ENCODE data around the gene ASIC1. TPM values are rescaled to one million over a fixed set of nuclear protein-coding genes. Genes with fewer than 3 reads are reported as not detected.

ASIC1 gene
- total RNA-seq, 1 experiment from 2014 or later = 3.5 TPM

- H3K4me1 Mint-ChIP-seq (ENCODE audit: low read depth, unreplicated experiment) = peaks cover 14% of the 10 kb centered on the region
- H3K27ac Mint-ChIP-seq (ENCODE audit: unreplicated experiment) = no peak overlapping the region
- H3K36me3 Mint-ChIP-seq (ENCODE audit: insufficient read depth, unreplicated experiment) = peaks cover 22% of the 10 kb centered on the region
- CTCF ChIA-PET = interaction anchor here (1.0 to 1.5 kb wide), 4 partner anchors 15 to 85 kb away, joined by 5 to 9 read pairs (median 6); partner anchors contain the start of genes COX14 and GPD1
- peak overlapping the region; percentile 86 for H3K4me3 Mint-ChIP-seq (ENCODE audit: low read depth, unreplicated experiment)
- intact Hi-C loops (cut with micrococcal nuclease; ENCODE audit: unreplicated experiment) = no loop called here
- BruUV-seq (replicated peaks) = no TSS peak
- no peak for DNase-seq
- no peak for TF ChIP-seq CTCF (IDR thresholded peaks at IDR 0.05; ENCODE audit: unreplicated experiment)
- no peaks in the 10 kb centered on the region for H3K9me3 Mint-ChIP-seq (ENCODE audit: low read depth, unreplicated experiment)
- H3K27me3 Mint-ChIP-seq (ENCODE audit: unreplicated experiment) = no peaks in the 10 kb centered on the region
Measured at GRCh38 chr12:50085615-50086072, 28.2 kb downstream of the ASIC1 start.

GRCh38 chr12:50086148-50086547 is 28.8 kb downstream of the ASIC1 start:
- Mint-ChIP-seq H3K4me3 (ENCODE audit: low read depth, unreplicated experiment) (peak overlapping the region; percentile 86), H3K4me1 (ENCODE audit: low read depth, unreplicated experiment) (peaks cover 14% of the 10 kb centered on the region), H3K9me3 (ENCODE audit: low read depth, unreplicated experiment) (no peaks in the 10 kb centered on the region), H3K36me3 (ENCODE audit: insufficient read depth, unreplicated experiment) (peaks cover 26% of the 10 kb centered on the region), H3K27me3 (ENCODE audit: unreplicated experiment) (no peaks in the 10 kb centered on the region), H3K27ac (ENCODE audit: unreplicated experiment) (no peak overlapping the region)
- intact Hi-C loops (cut with micrococcal nuclease; ENCODE audit: unreplicated experiment) = no loop called here
- DNase-seq = no peak
- BruUV-seq (replicated peaks) = no TSS peak
- CTCF ChIA-PET = no interaction called here
- no peak for TF ChIP-seq CTCF (IDR thresholded peaks at IDR 0.05; ENCODE audit: unreplicated experiment)

GRCh38 chr12:50087151-50087550 is 29.8 kb downstream of the ASIC1 start:
- no peak for DNase-seq
- Mint-ChIP-seq H3K4me3 (ENCODE audit: low read depth, unreplicated experiment) (no peak overlapping the region), H3K4me1 (ENCODE audit: low read depth, unreplicated experiment) (peaks cover 14% of the 10 kb centered on the region), H3K27me3 (ENCODE audit: unreplicated experiment) (no peaks in the 10 kb centered on the region), H3K27ac (ENCODE audit: unreplicated experiment) (no peak overlapping the region), H3K36me3 (ENCODE audit: insufficient read depth, unreplicated experiment) (peaks cover 32% of the 10 kb centered on the region), H3K9me3 (ENCODE audit: low read depth, unreplicated experiment) (no peaks in the 10 kb centered on the region)
- intact Hi-C loops (cut with micrococcal nuclease; ENCODE audit: unreplicated experiment) = no loop called here
- no peak for TF ChIP-seq CTCF (IDR thresholded peaks at IDR 0.05; ENCODE audit: unreplicated experiment)
- CTCF ChIA-PET = interaction anchor here (1.7 kb wide), 1 partner anchor 17 kb away, joined by 3 read pairs; the partner anchor contains the start of gene GPD1
- no TSS peak for BruUV-seq (replicated peaks)

GRCh38 chr12:50087995-50088394 is 30.6 kb downstream of the ASIC1 start:
- peaks cover 32% of the 10 kb centered on the region for H3K36me3 Mint-ChIP-seq (ENCODE audit: insufficient read depth, unreplicated experiment)

More at GRCh38 chr12:50087995-50088394, 30.6 kb downstream of the ASIC1 start:
- no peak overlapping the region for H3K4me3 Mint-ChIP-seq (ENCODE audit: low read depth, unreplicated experiment)
- peaks cover 14% of the 10 kb centered on the region for H3K4me1 Mint-ChIP-seq (ENCODE audit: low read depth, unreplicated experiment)
- H3K9me3 Mint-ChIP-seq (ENCODE audit: low read depth, unreplicated experiment) = no peaks in the 10 kb centered on the region
- no peaks in the 10 kb centered on the region for H3K27me3 Mint-ChIP-seq (ENCODE audit: unreplicated experiment)
- intact Hi-C loops (cut with micrococcal nuclease; ENCODE audit: unreplicated experiment) = no loop called here
- no peak for DNase-seq
- no peak for TF ChIP-seq CTCF (IDR thresholded peaks at IDR 0.05; ENCODE audit: unreplicated experiment)
- CTCF ChIA-PET = interaction anchor here (1.7 to 2.0 kb wide), 2 partner anchors 16 to 24 kb away, joined by 3 to 7 read pairs; partner anchors contain the start of genes COX14 and GPD1
- BruUV-seq (replicated peaks) = no TSS peak
- no peak overlapping the region for H3K27ac Mint-ChIP-seq (ENCODE audit: unreplicated experiment)
